ENCODE data around the gene BTLA. TPM values are rescaled to one million over a fixed set of nuclear protein-coding genes. Genes with fewer than 3 reads are reported as not detected.

Gene BTLA
- total RNA-seq, 4 donors from 2014 or later, result 0.32 to 1.7 (median 0.73) TPM

- ATAC-seq (ENCODE audit: low FRiP score) (no peak), DNase-seq (ENCODE audit: low spot score) (no peak)
- no peak for TF ChIP-seq CTCF (IDR thresholded peaks at IDR 0.05)
Measured at GRCh38 chr3:112514527-112515128, 15.4 kb upstream of the BTLA start.

- TF ChIP-seq CTCF (IDR thresholded peaks at IDR 0.05), result no peak
- ATAC-seq (ENCODE audit: low FRiP score) (no peak), DNase-seq (ENCODE audit: low spot score) (no peak)
Measured at GRCh38 chr3:112512320-112512719, 13.0 kb upstream of the BTLA start.

GRCh38 chr3:112508860-112509259 lies 9.6 kb upstream of the BTLA start:
- no peak for ATAC-seq (ENCODE audit: low FRiP score)
- no peak for TF ChIP-seq CTCF (IDR thresholded peaks at IDR 0.05)
- DNase-seq (ENCODE audit: low spot score), result no peak

GRCh38 chr3:112508261-112508660 lies 9.0 kb upstream of the BTLA start:
- no peak for ATAC-seq (ENCODE audit: low FRiP score)

GRCh38 chr3:112505907-112506306 lies 6.6 kb upstream of the BTLA start:
- no peak for TF ChIP-seq CTCF (IDR thresholded peaks at IDR 0.05)
- no peak for DNase-seq (ENCODE audit: low spot score)
- ATAC-seq (ENCODE audit: low FRiP score), result no peak

More at GRCh38 chr3:112508261-112508660, 9.0 kb upstream of the BTLA start:
- no peak for TF ChIP-seq CTCF (IDR thresholded peaks at IDR 0.05)
- no peak for DNase-seq (ENCODE audit: low spot score)

GRCh38 chr3:112504123-112504522 lies 4.9 kb upstream of the BTLA start:
- no peak for DNase-seq (ENCODE audit: low spot score)
- no peak for TF ChIP-seq CTCF (IDR thresholded peaks at IDR 0.05)
- ATAC-seq (ENCODE audit: low FRiP score), result no peak

- no peak for ATAC-seq (ENCODE audit: low FRiP score)
- TF ChIP-seq CTCF (IDR thresholded peaks at IDR 0.05), result no peak
- no peak for DNase-seq (ENCODE audit: low spot score)
Measured at GRCh38 chr3:112503304-112503972, 4.2 kb upstream of the BTLA start.

Data from omental fat pad (tissue), 4 donors.